Tibial nerve (tissue), 4 donors: ENCODE results near the gene AURKAIP1. TPM values are rescaled to one million over a fixed set of nuclear protein-coding genes. Genes with fewer than 3 reads are reported as not detected.

Source experiments
- DNase-seq, 2 donors: peaks; one replicate each; pipeline ENCODE4 v3.0.0-alpha.2; 2019; ENCODE audit warnings: low spot score in 2 of 2
- H3K27ac ChIP-seq, 4 donors: fragments of 200-600 bp; sonication (generic) in 3 of 4; one replicate each; pipeline ENCODE4 v1.5.1; 2017 to 2019; ENCODE audit warnings: mild to moderate bottlenecking in 1 of 4
- H3K27me3 ChIP-seq, 2 donors: fragments of 200-600 bp; sonication (generic) in 1 of 2; one replicate each; pipeline versions ENCODE4 v1.5.1 to v1.6.0; 2017 to 2019
- H3K36me3 ChIP-seq, 3 donors: fragments of 200-600 bp; sonication (generic); one replicate each; pipeline ENCODE4 v1.5.1; 2018 to 2019
- H3K4me1 ChIP-seq, 4 donors: fragments of 200-600 bp; sonication (generic) in 3 of 4; one replicate each; pipeline ENCODE4 v1.5.1; 2017 to 2019
- H3K4me3 ChIP-seq, 4 donors: fragments of 200-600 bp; sonication (generic) in 3 of 4; one replicate each; pipeline ENCODE4 v1.5.1; 2017 to 2019; ENCODE audit warnings: mild to moderate bottlenecking in 1 of 4, moderate library complexity in 1 of 4
- H3K9me3 ChIP-seq, 4 donors: fragments of 200-600 bp; sonication (generic) in 3 of 4; one replicate each; pipeline ENCODE4 v1.5.1; 2017 to 2019
- EP300 ChIP-seq, 2 donors: sonication (generic); formaldehyde crosslinking; IDR thresholded peaks; one replicate each; pipeline ENCODE4 v1.6.1; 2017; ENCODE audit warnings: antibody characterized with exemption in 2 of 2, mild to moderate bottlenecking in 1 of 2
- POLR2A ChIP-seq, 2 donors: fragments of 450-650 bp; IDR thresholded peaks; one replicate each; pipeline ENCODE4 v1.6.1; 2017; ENCODE audit warnings: antibody characterized with exemption in 2 of 2, mild to moderate bottlenecking in 2 of 2, moderate library complexity in 2 of 2
- WGBS, 2 donors: methylation state at CpG; one replicate each; pipeline ENCODE4 v1.1.5; 2018; 5-methylcytosine and 5-hydroxymethylcytosine counted together
- total RNA-seq, 4 donors: library from RNA; depleted of rRNA; stranded (reverse); fragments of >200 nt; gene quantifications; one replicate each; pipeline ENCODE4 v1.1.0, GENCODE V29; 2016
- TF ChIP-seq, protein P1 (sequence below), 5 experiments: fragments of 200-600 bp in 3 of 5; fragments of 450-650 bp in 2 of 5; sonication (generic) in 3 of 5; IDR thresholded peaks; one replicate each; pipeline ENCODE4 v1.5.1; 2016 to 2019; ENCODE audit warnings: antibody characterized with exemption in 5 of 5, mild to moderate bottlenecking in 3 of 5, moderate library complexity in 2 of 5

The AURKAIP1 gene
- total RNA-seq, 4 donors from 2014 or later = 63.9 to 128 (median 105) TPM

DNA sequence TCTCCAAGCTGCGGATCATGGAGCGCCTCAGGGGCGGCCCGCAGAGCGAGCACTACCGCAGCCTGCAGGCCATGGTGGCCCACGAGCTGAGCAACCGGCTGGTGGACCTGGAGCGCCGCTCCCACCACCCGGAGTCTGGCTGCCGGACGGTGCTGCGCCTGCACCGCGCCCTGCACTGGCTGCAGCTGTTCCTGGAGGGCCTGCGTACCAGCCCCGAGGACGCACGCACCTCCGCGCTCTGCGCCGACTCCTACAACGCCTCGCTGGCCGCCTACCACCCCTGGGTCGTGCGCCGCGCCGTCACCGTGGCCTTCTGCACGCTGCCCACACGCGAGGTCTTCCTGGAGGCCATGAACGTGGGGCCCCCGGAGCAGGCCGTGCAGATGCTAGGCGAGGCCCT is 47.7 kb downstream of the AURKAIP1 start:
- TF ChIP-seq EP300 (IDR thresholded peaks at IDR 0.05) = no peak
- no peak for TF ChIP-seq POLR2A (IDR thresholded peaks at IDR 0.05)
- TF ChIP-seq, protein P1, sequence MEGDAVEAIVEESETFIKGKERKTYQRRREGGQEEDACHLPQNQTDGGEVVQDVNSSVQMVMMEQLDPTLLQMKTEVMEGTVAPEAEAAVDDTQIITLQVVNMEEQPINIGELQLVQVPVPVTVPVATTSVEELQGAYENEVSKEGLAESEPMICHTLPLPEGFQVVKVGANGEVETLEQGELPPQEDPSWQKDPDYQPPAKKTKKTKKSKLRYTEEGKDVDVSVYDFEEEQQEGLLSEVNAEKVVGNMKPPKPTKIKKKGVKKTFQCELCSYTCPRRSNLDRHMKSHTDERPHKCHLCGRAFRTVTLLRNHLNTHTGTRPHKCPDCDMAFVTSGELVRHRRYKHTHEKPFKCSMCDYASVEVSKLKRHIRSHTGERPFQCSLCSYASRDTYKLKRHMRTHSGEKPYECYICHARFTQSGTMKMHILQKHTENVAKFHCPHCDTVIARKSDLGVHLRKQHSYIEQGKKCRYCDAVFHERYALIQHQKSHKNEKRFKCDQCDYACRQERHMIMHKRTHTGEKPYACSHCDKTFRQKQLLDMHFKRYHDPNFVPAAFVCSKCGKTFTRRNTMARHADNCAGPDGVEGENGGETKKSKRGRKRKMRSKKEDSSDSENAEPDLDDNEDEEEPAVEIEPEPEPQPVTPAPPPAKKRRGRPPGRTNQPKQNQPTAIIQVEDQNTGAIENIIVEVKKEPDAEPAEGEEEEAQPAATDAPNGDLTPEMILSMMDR (IDR thresholded peaks at IDR 0.05) = no peak
- Histone ChIP-seq H3K36me3 (peaks cover 0 to 33% (median 7%) of the 10 kb centered on the region in 3 donors), H3K4me3 (no peak overlapping the region), H3K27ac (no peak overlapping the region), H3K4me1 (peaks cover 0 to 66% (median 39%) of the 10 kb centered on the region in 4 donors), H3K27me3 (no peaks in the 10 kb centered on the region), H3K9me3 (no peaks in the 10 kb centered on the region)
- WGBS, 2 donors = 90 to 93% methylated on average over 39 to 40 of the region's 40 CpGs
- no peak for DNase-seq

DNA sequence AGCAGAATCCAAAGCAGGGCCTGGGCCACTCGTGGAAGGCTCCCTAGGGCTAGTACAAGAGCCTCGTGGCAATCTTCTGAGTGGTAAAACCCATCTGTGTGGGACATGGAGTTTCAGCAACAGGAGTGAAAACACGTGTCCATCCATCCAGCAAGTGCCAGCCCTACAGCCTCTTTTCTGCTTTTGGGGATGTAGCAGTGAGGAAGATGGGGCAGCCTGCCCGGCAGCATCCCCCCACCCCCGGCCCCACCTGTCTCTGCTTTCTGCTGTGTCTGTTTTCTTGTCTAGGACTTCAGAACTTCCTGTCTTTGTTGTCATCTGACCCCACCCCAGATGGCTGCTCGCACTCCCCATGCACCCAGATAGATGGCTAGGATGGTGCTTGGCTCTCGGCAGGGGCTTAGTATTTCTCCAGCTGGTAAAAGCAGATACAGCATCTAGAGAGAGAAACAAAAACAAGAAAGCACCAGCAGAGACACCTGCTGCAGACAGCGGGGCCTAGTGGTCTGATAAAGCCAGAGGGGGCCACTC is 48.9 kb downstream of the AURKAIP1 start:
- WGBS, 2 donors = 57 to 76% methylated on average over 5 to 8 of the region's 8 CpGs
- H3K4me1 ChIP-seq = peaks cover 0 to 66% (median 41%) of the 10 kb centered on the region in 4 donors
- no peak for DNase-seq
- H3K27me3 ChIP-seq = no peaks in the 10 kb centered on the region
- TF ChIP-seq EP300 (IDR thresholded peaks at IDR 0.05) (no peak), POLR2A (IDR thresholded peaks at IDR 0.05) (no peak)
- TF ChIP-seq, protein P1 (IDR thresholded peaks at IDR 0.05) = no peak
- no peaks in the 10 kb centered on the region for H3K9me3 ChIP-seq
- peaks cover 0 to 33% (median 7%) of the 10 kb centered on the region in 3 donors for H3K36me3 ChIP-seq
- peak overlapping the region in 1 of 4 donors; percentile 97 for H3K4me3 ChIP-seq
- peak overlapping the region in 2 of 4 donors; percentile 87 to 92 for H3K27ac ChIP-seq

- Histone ChIP-seq H3K9me3 (no peaks in the 10 kb centered on the region), H3K36me3 (peaks cover 0 to 38% (median 7%) of the 10 kb centered on the region in 3 donors), H3K4me1 (peaks cover 0 to 66% (median 34%) of the 10 kb centered on the region in 4 donors), H3K4me3 (peak overlapping the region; percentile 85 to 97 (median 90)), H3K27me3 (no peaks in the 10 kb centered on the region), H3K27ac (peak overlapping the region; percentile 61 to 92 (median 88))
- no peak for TF ChIP-seq EP300 (IDR thresholded peaks at IDR 0.05)
- TF ChIP-seq POLR2A (IDR thresholded peaks at IDR 0.05) = no peak
- TF ChIP-seq, protein P1 (IDR thresholded peaks at IDR 0.05) = no peak
- no peak for DNase-seq
- WGBS, 2 donors = 47 to 48% methylated on average over 9 to 10 of the region's 16 CpGs
Measured at GRCh38 chr1:1325288-1326074, 49.5 kb downstream of the AURKAIP1 start.

DNA sequence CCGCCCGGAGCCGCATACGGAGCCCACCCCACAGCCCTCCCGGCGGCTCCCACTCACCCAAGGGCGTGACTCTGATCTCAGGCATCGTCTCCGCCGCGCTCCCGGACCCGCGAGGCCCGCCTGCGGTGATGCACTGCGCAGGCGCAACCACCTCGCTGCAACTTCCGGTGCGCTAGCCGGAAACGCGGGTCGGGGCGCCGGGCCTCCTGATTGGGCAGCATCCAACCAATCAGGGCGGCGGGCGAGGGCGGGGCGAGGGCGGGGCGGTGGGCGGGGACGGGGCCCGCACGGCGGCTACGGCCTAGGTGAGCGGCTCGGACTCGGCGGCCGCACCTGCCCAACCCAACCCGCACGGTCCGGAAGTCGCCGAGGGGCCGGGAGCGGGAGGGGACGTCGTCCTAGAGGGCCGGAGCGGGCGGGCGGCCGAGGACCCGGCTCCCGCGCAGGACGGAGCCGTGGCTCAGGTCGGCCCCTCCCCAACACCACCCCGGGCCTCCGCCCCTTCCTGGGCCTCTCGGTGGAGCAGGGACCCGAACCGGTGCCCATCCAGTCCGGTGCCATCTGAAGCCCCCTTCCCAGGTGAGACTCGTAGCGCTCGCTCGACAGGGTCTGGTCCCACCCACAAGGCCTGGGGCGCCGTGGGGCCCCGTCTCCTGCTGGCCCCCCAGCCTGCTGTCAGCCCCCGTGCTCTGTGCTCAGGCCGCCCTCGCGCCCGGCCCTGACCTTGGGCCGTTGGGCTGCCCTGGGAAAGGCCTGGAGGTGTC is 50.3 kb downstream of the AURKAIP1 start, which contains the start of the genes CPTP and INTS11:
Gene CPTP, plus strand, starts transcription at position 279 of the 764 bp plus-strand sequence. CDS start 2,109 bp downstream, outside the sequence.
Gene INTS11, minus strand, starts transcription at position 137 of the 764 bp plus-strand sequence. Its CDS starts 52 bp downstream, at position 85.
- peak within 1 kb of the TSS; percentile 61 to 92 (median 88) for H3K27ac ChIP-seq
- TF ChIP-seq POLR2A (IDR thresholded peaks at IDR 0.05) = peak; percentile 12 to 64
- TF ChIP-seq, protein P1 (IDR thresholded peaks at IDR 0.05) = peak in 1 of 5 experiments; percentile 38
- TF ChIP-seq EP300 (IDR thresholded peaks at IDR 0.05) = peak; percentile 69 to 80
- DNase-seq = peak; percentile 83 to 87
- H3K4me3 ChIP-seq = peak within 1 kb of the TSS; percentile 85 to 97 (median 90)
- WGBS, 2 donors = 0% methylated on average over 15 of the region's 84 CpGs; no CpG with 5 or more reads in 1 of the 2 donors
- H3K4me1 ChIP-seq = peaks cover 0 to 66% (median 30%) of the 10 kb centered on the region in 4 donors
- H3K36me3 ChIP-seq = peaks cover 0 to 46% (median 7%) of the 10 kb centered on the region in 3 donors
- H3K27me3 ChIP-seq = no peaks in the 10 kb centered on the region
- no peaks in the 10 kb centered on the region for H3K9me3 ChIP-seq
